ENCODE results near the gene PHYHIPL. TPM values are rescaled to one million over a fixed set of nuclear protein-coding genes. Genes with fewer than 3 reads are reported as not detected.

Gene PHYHIPL
- total and polyA plus RNA-seq, 4 experiments from 2014 or later = not detected

Other genes starting within 250 kb of the PHYHIPL start
- not detected for gene FAM13C, start 185.9 kb downstream of the PHYHIPL start, total RNA-seq
- gene FAM13C, start 185.9 kb downstream of the PHYHIPL start, polyA plus RNA-seq = not detected